Osteoblast (primary cell): ENCODE results near the gene ARNT2. TPM values are rescaled to one million over a fixed set of nuclear protein-coding genes. Genes with fewer than 3 reads are reported as not detected.

Experiments used
- DNase-seq: peaks from one replicate; pipeline ENCODE4 v3.0.0; 2011; ENCODE audit warnings: low spot score, mixed read lengths; ENCODE audit not compliant: insufficient read length; ENCODE audit errors: missing footprints
- H2AFZ ChIP-seq: 2 replicates; pipeline ENCODE4 v1.6.0; 2011; ENCODE audit warnings: mild to moderate bottlenecking, low read length
- H3K27ac ChIP-seq: 2 replicates; pipeline ENCODE4 v1.5.1; 2011; ENCODE audit warnings: mild to moderate bottlenecking, low read depth, low read length, moderate library complexity
- H3K27me3 ChIP-seq: 2 replicates; pipeline ENCODE4 v1.6.0; 2012; ENCODE audit warnings: mild to moderate bottlenecking, control low read depth, inconsistent platforms, low read length, moderate library complexity; ENCODE audit not compliant: insufficient read depth
- H3K36me3 ChIP-seq: 2 replicates; pipeline ENCODE4 v1.5.1; 2011; ENCODE audit warnings: mild to moderate bottlenecking, low read length, control low read depth, moderate library complexity; ENCODE audit not compliant: insufficient read depth
- H3K4me1 ChIP-seq: 2 replicates; pipeline ENCODE4 v1.5.1; 2011; ENCODE audit warnings: mild to moderate bottlenecking, low read length, control low read depth, moderate library complexity; ENCODE audit not compliant: insufficient read depth
- H3K4me2 ChIP-seq: 2 replicates; pipeline ENCODE4 v1.6.0; 2011; ENCODE audit warnings: mild to moderate bottlenecking, low read length; ENCODE audit not compliant: insufficient read depth
- H3K4me3 ChIP-seq: fragments of 200-600 bp; sonication (generic); 3 replicates; pipeline ENCODE4 v1.5.1; 2012; ENCODE audit warnings: mild to moderate bottlenecking, low read length, inconsistent platforms; ENCODE audit not compliant: insufficient read depth
- H3K79me2 ChIP-seq: 2 replicates; pipeline ENCODE4 v1.6.0; 2012; ENCODE audit warnings: mild to moderate bottlenecking, low read length, control low read depth, inconsistent platforms; ENCODE audit not compliant: insufficient read depth
- H3K9me3 ChIP-seq: 2 replicates; pipeline ENCODE4 v1.5.1; 2011; ENCODE audit warnings: low read depth, low read length, control low read depth
- H4K20me1 ChIP-seq: 2 replicates; pipeline ENCODE4 v1.6.0; 2012; ENCODE audit warnings: mild to moderate bottlenecking, low read length, control low read depth; ENCODE audit not compliant: insufficient read depth
- CTCF ChIP-seq: IDR thresholded peaks from 2 replicates; pipeline ENCODE4 v1.5.1; 2011; ENCODE audit warnings: mild to moderate bottlenecking, low read depth, low read length, moderate library complexity; ENCODE audit errors: extremely low read depth
- total RNA-seq: library from RNA; depleted of rRNA; stranded (reverse); fragments of >200 nt; gene quantifications from 2 replicates; pipeline ENCODE4 v1.2.3, GENCODE V29; 2012

ARNT2 gene
- total RNA-seq, 1 donor = 30.0 TPM

GRCh38 chr15:80437334-80437891 is 33.2 kb downstream of the ARNT2 start:
- Histone ChIP-seq H2AFZ (no peak overlapping the region), H3K36me3 (no peaks in the 10 kb centered on the region), H3K4me1 (peaks cover 11% of the 10 kb centered on the region), H3K4me3 (no peak overlapping the region), H3K79me2 (no peaks in the 10 kb centered on the region), H3K27ac (no peak overlapping the region), H3K4me2 (no peak overlapping the region), H3K9me3 (no peaks in the 10 kb centered on the region), H3K27me3 (peaks cover 7% of the 10 kb centered on the region), H4K20me1 (no peaks in the 10 kb centered on the region)
- no peak for TF ChIP-seq CTCF
- DNase-seq = peak; percentile 62

- DNase-seq = no peak
- Histone ChIP-seq H3K27me3 (peaks cover 9% of the 10 kb centered on the region), H4K20me1 (no peaks in the 10 kb centered on the region), H3K27ac (no peak overlapping the region), H3K9me3 (no peaks in the 10 kb centered on the region), H3K4me2 (no peak overlapping the region), H2AFZ (no peak overlapping the region), H3K79me2 (no peaks in the 10 kb centered on the region), H3K4me1 (peaks cover 11% of the 10 kb centered on the region), H3K4me3 (no peak overlapping the region), H3K36me3 (no peaks in the 10 kb centered on the region)
- TF ChIP-seq CTCF = no peak
Observed at GRCh38 chr15:80439140-80439539, 35.0 kb downstream of the ARNT2 start.

- H4K20me1 ChIP-seq = no peaks in the 10 kb centered on the region
- H3K36me3 ChIP-seq = no peaks in the 10 kb centered on the region
- H3K4me3 ChIP-seq = no peak overlapping the region
- no peak overlapping the region for H3K4me2 ChIP-seq
- H2AFZ ChIP-seq = no peak overlapping the region
- no peak for TF ChIP-seq CTCF
- DNase-seq = no peak
- H3K4me1 ChIP-seq = peaks cover 11% of the 10 kb centered on the region
- H3K27me3 ChIP-seq = peaks cover 9% of the 10 kb centered on the region
- no peaks in the 10 kb centered on the region for H3K9me3 ChIP-seq
- no peaks in the 10 kb centered on the region for H3K79me2 ChIP-seq
- no peak overlapping the region for H3K27ac ChIP-seq
Observed at GRCh38 chr15:80440024-80440423, 35.8 kb downstream of the ARNT2 start.

GRCh38 chr15:80441041-80441440 is 36.9 kb downstream of the ARNT2 start:
- no peak for TF ChIP-seq CTCF
- Histone ChIP-seq H2AFZ (no peak overlapping the region), H4K20me1 (no peaks in the 10 kb centered on the region), H3K9me3 (no peaks in the 10 kb centered on the region), H3K4me2 (no peak overlapping the region), H3K4me3 (no peak overlapping the region), H3K79me2 (no peaks in the 10 kb centered on the region), H3K27ac (no peak overlapping the region), H3K4me1 (peaks cover 11% of the 10 kb centered on the region), H3K27me3 (peaks cover 9% of the 10 kb centered on the region), H3K36me3 (no peaks in the 10 kb centered on the region)
- no peak for DNase-seq
